IMR-90 (cell line): ENCODE results near the gene JAKMIP2. TPM values are rescaled to one million over a fixed set of nuclear protein-coding genes. Genes with fewer than 3 reads are reported as not detected.

Source experiments
- ATAC-seq: fragments of 200-7000 bp; cut with Tn5 transposase; 2 replicates; pipeline ENCODE4 v1.9.1; 2020; ENCODE audit warnings: low read depth, mild to moderate bottlenecking, moderate library complexity
- BruUV-seq: library from RNA; stranded (reverse); fragments of 400-500 nt; replicated peaks from 2 replicates; lab custom pipeline; 2021; lab: Mats Ljungman, UMichigan
- CTCF ChIA-PET: fragments of 300-600 bp; formaldehyde crosslinking; extraction: SDS; loops from one replicate; lab custom pipeline; 2021; ENCODE audit warnings: antibody characterized with exemption; lab: Yijun Ruan, JAX
- POLR2A ChIA-PET: fragments of 300-600 bp; sonication (Branson Sonifier 250); formaldehyde crosslinking; loops from one replicate; lab custom pipeline; 2022; ENCODE audit warnings: antibody characterized with exemption; ENCODE audit not compliant: unreplicated experiment; lab: Charles Lee
- DNase-seq: peaks from one replicate; pipeline ENCODE4 v3.0.0; 2013
- H2AFZ ChIP-seq: replicated peaks from 2 replicates; pipeline ENCODE3; 2013; ENCODE audit warnings: low read length, mild to moderate bottlenecking; ENCODE audit not compliant: poor library complexity
- H2AK5ac ChIP-seq: 2 replicates; pipeline ENCODE4 v1.6.1; 2013; ENCODE audit warnings: low read depth, low read length, inconsistent platforms
- H2AK9ac ChIP-seq: replicated peaks from 2 replicates; pipeline ENCODE3; 2013; ENCODE audit warnings: mild to moderate bottlenecking, low read depth, low read length, moderate library complexity; ENCODE audit not compliant: poor library complexity
- H2BK120ac ChIP-seq: 2 replicates; pipeline ENCODE4 v1.6.1; 2013; ENCODE audit warnings: low read depth, low read length, inconsistent platforms
- H2BK15ac ChIP-seq: 3 replicates; pipeline ENCODE4 v1.6.1; 2013; ENCODE audit warnings: low read depth, low read length, inconsistent platforms
- H2BK20ac ChIP-seq: 2 replicates; pipeline ENCODE4 v1.6.1; 2013; ENCODE audit warnings: low read depth, mild to moderate bottlenecking, inconsistent platforms, low read length, moderate library complexity
- H2BK5ac ChIP-seq: 2 replicates; pipeline ENCODE4 v1.6.1; 2013; ENCODE audit warnings: mild to moderate bottlenecking, low read depth, low read length, inconsistent platforms; ENCODE audit not compliant: poor library complexity, severe bottlenecking
- H3K14ac ChIP-seq: replicated peaks from 2 replicates; pipeline ENCODE4 v1.6.1; 2013; ENCODE audit warnings: low read depth, low read length, inconsistent platforms
- H3K18ac ChIP-seq: 2 replicates; pipeline ENCODE4 v1.6.1; 2013; ENCODE audit warnings: low read depth, low read length, control low read depth
- H3K23ac ChIP-seq: 2 replicates; pipeline ENCODE4 v1.6.1; 2013; ENCODE audit warnings: low read depth, low read length, inconsistent platforms
- H3K27ac ChIP-seq: 2 replicates; pipeline ENCODE4 v1.5.1; 2013; ENCODE audit warnings: mild to moderate bottlenecking, control low read depth, low read length; ENCODE audit not compliant: insufficient read depth
- H3K27me3 ChIP-seq: 2 replicates; pipeline ENCODE4 v1.6.1; 2013; ENCODE audit warnings: low read length; ENCODE audit not compliant: control insufficient read depth, insufficient read depth
- H3K36me3 ChIP-seq: 2 replicates; pipeline ENCODE4 v1.6.1; 2013; ENCODE audit warnings: low read length, mixed read lengths; ENCODE audit not compliant: control insufficient read depth, insufficient read depth
- H3K4ac ChIP-seq: 2 replicates; pipeline ENCODE4 v1.6.1; 2013; ENCODE audit warnings: low read depth, low read length, inconsistent platforms
- H3K4me1 ChIP-seq: 2 replicates; pipeline ENCODE4 v1.6.1; 2013; ENCODE audit warnings: low read length, mixed read lengths; ENCODE audit not compliant: control insufficient read depth, insufficient read depth
- H3K4me2 ChIP-seq: 2 replicates; pipeline ENCODE4 v1.6.1; 2013; ENCODE audit warnings: low read depth, mild to moderate bottlenecking, control low read depth, low read length, moderate library complexity
- H3K4me3 ChIP-seq: 2 replicates; pipeline ENCODE4 v1.5.1; 2013; ENCODE audit warnings: low read depth, mild to moderate bottlenecking, control low read depth, low read length, moderate library complexity; ENCODE audit not compliant: insufficient read depth
- H3K56ac ChIP-seq: 2 replicates; pipeline ENCODE4 v1.6.1; 2013; ENCODE audit warnings: low read length, inconsistent platforms; ENCODE audit not compliant: insufficient read depth; ENCODE audit errors: extremely low read depth
- H3K79me1 ChIP-seq, 2 experiments: 2 replicates each; pipeline ENCODE4 v1.6.1; 2013; ENCODE audit warnings: low read length in 2 of 2, inconsistent platforms in 1 of 2, low read depth in 1 of 2
- H3K9ac ChIP-seq: 2 replicates; pipeline ENCODE4 v1.6.1; 2013; ENCODE audit warnings: low read depth, low read length, control low read depth
- H3K9me1 ChIP-seq: 2 replicates; pipeline ENCODE4 v1.6.1; 2013; ENCODE audit warnings: low read length, inconsistent platforms; ENCODE audit not compliant: insufficient read depth
- H3K9me3 ChIP-seq: 2 replicates; pipeline ENCODE4 v1.6.1; 2013; ENCODE audit warnings: low read length; ENCODE audit not compliant: control insufficient read depth, insufficient read depth
- H4K20me1 ChIP-seq: 2 replicates; pipeline ENCODE4 v1.6.1; 2013; ENCODE audit warnings: low read length, inconsistent platforms; ENCODE audit not compliant: insufficient read depth
- H4K5ac ChIP-seq: 2 replicates; pipeline ENCODE4 v1.6.1; 2013; ENCODE audit warnings: mild to moderate bottlenecking, low read depth, low read length, control low read depth
- H4K8ac ChIP-seq, 2 experiments: 2 replicates each; pipeline ENCODE4 v1.6.1; 2013; ENCODE audit warnings: low read depth in 2 of 2, low read length in 2 of 2, control low read depth in 1 of 2, inconsistent platforms in 1 of 2
- H4K91ac ChIP-seq: 2 replicates; pipeline ENCODE4 v1.6.1; 2013; ENCODE audit warnings: low read depth, low read length, inconsistent platforms; ENCODE audit not compliant: insufficient read depth
- CHD1 ChIP-seq: IDR thresholded peaks from 2 replicates; pipeline ENCODE4 v1.6.1; 2012; ENCODE audit warnings: low read depth, low read length, improper control_type of control experiment
- SMC3 ChIP-seq: fragments of 150-350 bp; IDR thresholded peaks from 2 replicates; pipeline ENCODE4 v1.6.1; 2016; ENCODE audit warnings: low read depth, mild to moderate bottlenecking, antibody characterized with exemption, low read length, moderate library complexity
- WGBS, 2 experiments: methylation state at CpG; one replicate each; pipeline versions ENCODE4 v1.1.5 to v1.1.7; 2013; ENCODE audit warnings: missing lambda C conversion rate in 2 of 2; ENCODE audit not compliant: insufficient read length in 1 of 2; ENCODE audit errors: extremely low coverage in 2 of 2; 5-methylcytosine and 5-hydroxymethylcytosine counted together
- dilution Hi-C: fragments of 300-500 bp; cut with HindIII; formaldehyde crosslinking; loops from one replicate; pipeline ENCODE4 v1.14.3; 2018; ENCODE audit warnings: low sequenced_read_pairs; ENCODE audit not compliant: unreplicated experiment
- in situ Hi-C: fragments of 300-500 bp; cut with MboI; formaldehyde crosslinking; loops from 3 replicates; pipeline ENCODE4 v1.14.3; 2019; ENCODE audit warnings: low sequenced_read_pairs, inconsistent platforms, mixed read lengths
- intact Hi-C: fragments of 100-400 bp; cut with micrococcal nuclease; formaldehyde crosslinking; loops from 2 replicates; pipeline ENCODE4 v1.10.0; 2022
- polyA plus RNA-seq, 3 experiments: library from polyadenylated mRNA; depleted of rRNA; stranded (reverse); fragments of >200 nt; gene quantifications; 2 replicates each; pipeline ENCODE4 v1.2.3, GENCODE V29; 2012; ENCODE audit warnings: low replicate concordance in 1 of 3
- total RNA-seq: library from RNA; depleted of rRNA; stranded (reverse); fragments of >200 nt; gene quantifications from 2 replicates; pipeline ENCODE4 v1.2.3, GENCODE V29; 2012

Gene JAKMIP2
- total and polyA plus RNA-seq, 2 of the 4 experiments (the other 2 are of a cell fraction): under 0.01 TPM; not detected in 1

- Histone ChIP-seq H2BK20ac (no peak overlapping the region), H3K79me1 (no peaks in the 10 kb centered on the region), H4K8ac (no peak overlapping the region), H3K23ac (no peak overlapping the region), H3K4me1 (no peaks in the 10 kb centered on the region), H2BK15ac (no peak overlapping the region), H2AK5ac (no peak overlapping the region), H3K4ac (no peak overlapping the region), H4K20me1 (no peaks in the 10 kb centered on the region), H3K18ac (no peak overlapping the region), H3K9ac (no peak overlapping the region), H4K5ac (no peak overlapping the region), H3K27ac (no peak overlapping the region), H3K9me1 (no peaks in the 10 kb centered on the region), H2BK120ac (no peak overlapping the region), H3K4me3 (no peak overlapping the region), H2AK9ac (no peak overlapping the region), H4K91ac (no peak overlapping the region), H3K56ac (no peak overlapping the region), H3K14ac (no peak overlapping the region), H3K9me3 (no peaks in the 10 kb centered on the region), H3K36me3 (no peaks in the 10 kb centered on the region), H3K4me2 (no peak overlapping the region), H2AFZ (no peak overlapping the region), H3K27me3 (peaks cover 2% of the 10 kb centered on the region; the same call in 1 of the 2 replicates), H2BK5ac (no peak overlapping the region)
- dilution Hi-C loops: no loop called here
- TF ChIP-seq CHD1 (no peak), SMC3 (no peak)
- ChIA-PET CTCF (interaction anchor here (0.6 kb wide), 1 partner anchor 35 kb away, joined by 4 read pairs; no protein-coding TSS in a partner anchor), POLR2A (no interaction called here)
- in situ Hi-C loops: no loop called here
- DNase-seq (no peak), ATAC-seq (no peak)
- intact Hi-C loops: no loop called here
- 92% methylated on average over 2 of the region's 4 CpGs; no CpG with 5 or more reads in 1 of the 2 experiments for WGBS, 2 experiments
- BruUV-seq: no TSS peak
Measured at GRCh38 chr5:147611483-147611882, 171.0 kb downstream of the JAKMIP2 start.
